Kidney (tissue), 14 donors: Measurements from ENCODE around the gene HMGA1. TPM values are rescaled to one million over a fixed set of nuclear protein-coding genes. Genes with fewer than 3 reads are reported as not detected.
"Not testable (repeated sequence)": the region's sequence is repeated elsewhere in the genome, so short reads cannot be mapped to it uniquely, and the experiment has no call there.

Experiments
- DNase-seq, 5 donors: peaks; one replicate each; pipeline ENCODE4 v3.0.0-alpha.2; 2013 to 2020
- FAIRE-seq: peaks from 2 replicates; lab custom pipeline; 2012; peaks lifted over from hg19 to GRCh38; lab: Jason Lieb, UNC
- H3K27ac ChIP-seq, 2 donors: one replicate each; pipeline ENCODE4 v1.7.0; 2013; ENCODE audit warnings: low read depth in 2 of 2, low read length in 2 of 2, inconsistent platforms in 1 of 2
- H3K27me3 ChIP-seq: one replicate; pipeline ENCODE4 v1.7.1; 2013; ENCODE audit warnings: low read length, inconsistent platforms; ENCODE audit not compliant: control insufficient read depth, insufficient read depth
- H3K36me3 ChIP-seq, 3 donors: one replicate each; pipeline versions ENCODE4 v1.7.0 to v1.7.1; 2013; ENCODE audit warnings: low read length in 3 of 3, control low read depth in 1 of 3, inconsistent platforms in 1 of 3; ENCODE audit not compliant: insufficient read depth in 3 of 3, control insufficient read depth in 2 of 3
- H3K4me1 ChIP-seq, 3 donors: one replicate each; pipeline versions ENCODE4 v1.7.0 to v1.7.1; 2013; ENCODE audit warnings: low read length in 3 of 3, inconsistent platforms in 1 of 3, low read depth in 1 of 3; ENCODE audit not compliant: control insufficient read depth in 2 of 3, insufficient read depth in 2 of 3
- H3K4me3 ChIP-seq, 3 donors: one replicate each; pipeline versions ENCODE4 v1.7.0 to v1.8.1; 2013; ENCODE audit warnings: low read length in 3 of 3, control low read depth in 1 of 3, inconsistent platforms in 1 of 3
- H3K9ac ChIP-seq, 3 donors: one replicate each; pipeline versions ENCODE4 v1.7.0 to v1.7.1; 2013; ENCODE audit warnings: low read length in 3 of 3, control low read depth in 1 of 3, inconsistent platforms in 1 of 3
- H3K9me3 ChIP-seq, 3 donors: one replicate each; pipeline versions ENCODE4 v1.7.0 to v1.7.1; 2013; ENCODE audit warnings: low read length in 3 of 3, control low read depth in 1 of 3, inconsistent platforms in 1 of 3; ENCODE audit not compliant: control insufficient read depth in 2 of 3, insufficient read depth in 1 of 3
- CTCF ChIP-seq: IDR thresholded peaks from 3 replicates; pipeline ENCODE4 v1.5.1; 2012; ENCODE audit warnings: mild to moderate bottlenecking, moderate library complexity, borderline replicate concordance; ENCODE audit not compliant: insufficient read depth; ENCODE audit errors: extremely low read depth
- intact Hi-C: fragments of 100-400 bp; cut with DNase I; formaldehyde crosslinking; loops from one replicate; pipeline ENCODE4 v1.11.1; 2022
- polyA plus RNA-seq: library from polyadenylated mRNA; stranded (reverse); fragments of 350-450 nt; fragmentation: Illumina TruSeq; extraction: RNeasy Lipid Tissue Mini Kit (QIAGEN cat#74804); gene quantifications from one replicate; pipeline ENCODE4 v1.2.3, GENCODE V29; 2014; ENCODE audit warnings: low read depth, low replicate concordance; ENCODE audit not compliant: insufficient read depth
- total RNA-seq: library from RNA; stranded (reverse); fragmentation: NEBNext Ultra II Directional; extraction: Animal tissue kit (Norgen Biotek cat#: 25700); gene quantifications from one replicate; pipeline ENCODE4 v1.2.1, GENCODE V29; 2021
- donor health status: control.
- donor health status: control.
- donor health status: control.
- donor health status: control.
- donor health status: control.
- donor health status: DM: yes; HTN: yes; CAD: no.
- donor health status: Normal renal cell carcinoma (clear cell type).

HMGA1 gene
- total and polyA plus RNA-seq, 2 donors from 2014 or later = 27.1 to 46.5 TPM

GRCh38 chr6:34259529-34260069, 22.9 kb downstream of the HMGA1 start:
- no peak for TF ChIP-seq CTCF
- no peaks in the 10 kb centered on the region for H3K36me3 ChIP-seq
- H3K9ac ChIP-seq = no peak overlapping the region
- H3K4me3 ChIP-seq = no peak overlapping the region
- no peaks in the 10 kb centered on the region for H3K27me3 ChIP-seq
- H3K27ac ChIP-seq = no peak overlapping the region
- H3K9me3 ChIP-seq = no peaks in the 10 kb centered on the region
- H3K4me1 ChIP-seq = no peaks in the 10 kb centered on the region
- intact Hi-C loops = no loop called here
- FAIRE-seq = no peak
- no peak for DNase-seq

- Histone ChIP-seq H3K36me3 (no peaks in the 10 kb centered on the region), H3K4me1 (no peaks in the 10 kb centered on the region), H3K9ac (no peak overlapping the region), H3K27me3 (no peaks in the 10 kb centered on the region), H3K4me3 (no peak overlapping the region), H3K27ac (no peak overlapping the region), H3K9me3 (no peaks in the 10 kb centered on the region)
- FAIRE-seq = no peak
- no peak for TF ChIP-seq CTCF
- intact Hi-C loops = no loop called here
- no peak for DNase-seq
These were observed 24.0 kb downstream of the HMGA1 start for GRCh38 chr6:34260576-34261267.

GRCh38 chr6:34263484-34263883, 26.8 kb downstream of the HMGA1 start:
- intact Hi-C loops, FAIRE-seq, H3K4me1 ChIP-seq, H3K27me3 ChIP-seq, H3K27ac ChIP-seq, H3K4me3 ChIP-seq, H3K9ac ChIP-seq, DNase-seq, H3K36me3 ChIP-seq, H3K9me3 ChIP-seq: not testable (repeated sequence)

- no peaks in the 10 kb centered on the region for H3K9me3 ChIP-seq
- no peak overlapping the region for H3K9ac ChIP-seq
- no peak for FAIRE-seq
- no peak overlapping the region for H3K27ac ChIP-seq
- no peaks in the 10 kb centered on the region for H3K27me3 ChIP-seq
- H3K36me3 ChIP-seq = no peaks in the 10 kb centered on the region
- H3K4me3 ChIP-seq = no peak overlapping the region
- TF ChIP-seq CTCF = no peak
- intact Hi-C loops = no loop called here
- H3K4me1 ChIP-seq = peaks cover 0 to 2% (median 0%) of the 10 kb centered on the region in 3 donors
- no peak for DNase-seq
These were observed 31.1 kb downstream of the HMGA1 start for GRCh38 chr6:34267746-34268145.

GRCh38 chr6:34269132-34269531, 32.5 kb downstream of the HMGA1 start:
- DNase-seq, H3K9ac ChIP-seq, intact Hi-C loops, H3K36me3 ChIP-seq, H3K27me3 ChIP-seq, FAIRE-seq, H3K4me1 ChIP-seq, H3K4me3 ChIP-seq, H3K27ac ChIP-seq, H3K9me3 ChIP-seq: not testable (repeated sequence)

- DNase-seq, H3K27ac ChIP-seq, intact Hi-C loops, H3K4me1 ChIP-seq, H3K27me3 ChIP-seq, H3K36me3 ChIP-seq, H3K9me3 ChIP-seq, H3K9ac ChIP-seq, H3K4me3 ChIP-seq, FAIRE-seq: not testable (repeated sequence)
These were observed 33.1 kb downstream of the HMGA1 start for GRCh38 chr6:34269658-34270341.
